DND-41 (cell line): ENCODE measurements around the gene HYDIN.

Experiments used
- ATAC-seq: fragments of 200-7000 bp; cut with Tn5 transposase; 3 replicates; pipeline ENCODE4 v1.9.1; 2021; ENCODE audit warnings: low read depth; ENCODE audit not compliant: insufficient read depth
- DNase-seq: peaks from one replicate; pipeline ENCODE4 v3.0.0-alpha.2; 2020
- H2AFZ ChIP-seq: 2 replicates; pipeline ENCODE4 v1.6.0; 2012; ENCODE audit warnings: low read depth, low read length
- H3K27ac ChIP-seq: 2 replicates; pipeline ENCODE4 v1.5.1; 2012; ENCODE audit warnings: low read length, inconsistent platforms
- H3K27me3 ChIP-seq: fragments of 200-600 bp; sonication (generic); 2 replicates; pipeline ENCODE4 v1.6.0; 2012; ENCODE audit warnings: low read length, mild to moderate bottlenecking, inconsistent platforms; ENCODE audit not compliant: insufficient read depth, poor library complexity
- H3K36me3 ChIP-seq: 2 replicates; pipeline ENCODE4 v1.5.1; 2012; ENCODE audit warnings: low read length, inconsistent platforms; ENCODE audit not compliant: insufficient read depth
- H3K4me1 ChIP-seq: 2 replicates; pipeline ENCODE4 v1.5.1; 2012; ENCODE audit warnings: mild to moderate bottlenecking, low read length; ENCODE audit not compliant: insufficient read depth
- H3K4me2 ChIP-seq: 2 replicates; pipeline ENCODE4 v1.6.0; 2012; ENCODE audit warnings: mild to moderate bottlenecking, moderate library complexity, low read length, inconsistent platforms; ENCODE audit not compliant: insufficient read depth
- H3K4me3 ChIP-seq, 2 experiments: fragments of 200-600 bp in 1 of 2; shearing (Covaris generic) in 1 of 2; 2 replicates each; pipeline ENCODE4 v1.5.1; 2012 to 2016; ENCODE audit warnings: inconsistent platforms in 2 of 2, low read length in 2 of 2, mild to moderate bottlenecking in 2 of 2, low read depth in 1 of 2, moderate library complexity in 1 of 2
- H3K79me2 ChIP-seq: 2 replicates; pipeline ENCODE4 v1.6.0; 2012; ENCODE audit warnings: low read length, inconsistent platforms; ENCODE audit not compliant: insufficient read depth
- H3K9ac ChIP-seq: 2 replicates; pipeline ENCODE4 v1.6.0; 2012; ENCODE audit warnings: low read depth, mild to moderate bottlenecking, inconsistent platforms, low read length, moderate library complexity
- H3K9me3 ChIP-seq: 2 replicates; pipeline ENCODE4 v1.5.1; 2012; ENCODE audit warnings: low read length, moderate library complexity, mild to moderate bottlenecking, inconsistent platforms; ENCODE audit not compliant: insufficient read depth, severe bottlenecking
- H4K20me1 ChIP-seq: 2 replicates; pipeline ENCODE4 v1.6.0; 2012; ENCODE audit warnings: low read length; ENCODE audit not compliant: insufficient read depth
- EZH2 ChIP-seq: IDR thresholded peaks from 3 replicates; pipeline ENCODE4 v1.6.1; 2012; ENCODE audit warnings: borderline replicate concordance, low read depth, mild to moderate bottlenecking, moderate library complexity, low read length, inconsistent platforms; ENCODE audit not compliant: severe bottlenecking
- TF ChIP-seq, protein P1 (sequence below): IDR thresholded peaks from 2 replicates; pipeline ENCODE4 v1.5.1; 2012; ENCODE audit warnings: borderline replicate concordance, low read length, moderate library complexity, mild to moderate bottlenecking; ENCODE audit not compliant: poor library complexity, severe bottlenecking; ENCODE audit errors: extremely low read depth

HYDIN gene

DNA sequence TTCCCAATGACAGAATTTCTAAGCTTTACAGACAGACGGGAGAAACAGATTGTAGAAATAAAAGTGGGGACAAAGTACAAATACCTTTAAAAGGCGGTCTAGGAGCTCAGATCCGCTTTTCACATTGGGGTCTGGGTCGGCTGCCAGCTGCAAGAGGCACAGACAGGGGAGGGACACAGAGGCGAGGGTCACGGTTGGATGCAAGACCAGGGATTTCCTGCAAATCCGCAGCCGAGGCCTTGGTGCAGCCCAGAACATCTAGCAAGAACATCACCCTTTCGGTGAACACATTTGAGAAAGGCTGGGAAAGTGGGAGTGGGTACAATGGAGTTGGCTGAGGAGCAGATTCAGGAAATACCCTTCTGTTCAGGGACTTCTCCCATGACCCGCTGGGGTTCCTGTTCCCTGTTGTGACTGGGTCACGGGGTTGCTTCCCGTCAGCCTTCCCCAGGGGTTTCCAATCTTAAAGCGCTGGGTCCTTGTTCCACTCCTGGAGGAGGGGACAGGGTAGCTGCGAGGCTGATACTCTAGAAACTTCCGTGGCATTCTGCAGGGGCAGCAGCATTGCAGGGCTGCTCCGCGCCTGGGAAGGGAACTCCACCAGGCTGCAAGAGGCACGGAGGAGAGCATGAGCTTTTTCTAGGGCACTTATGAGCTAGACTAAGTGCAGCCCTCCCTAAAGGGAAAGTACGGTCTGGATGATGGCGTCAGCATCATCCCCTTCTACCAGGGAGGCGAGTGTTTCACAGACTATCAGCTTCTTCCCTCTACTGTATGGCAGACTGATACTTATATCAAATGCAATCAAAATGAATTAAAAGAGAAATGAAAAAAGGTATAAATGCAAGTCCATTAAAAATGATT, 445.6 kb downstream of the HYDIN start:
- no peak overlapping the region for H3K9ac ChIP-seq
- DNase-seq, result no peak
- peaks cover 6% of the 10 kb centered on the region for H3K9me3 ChIP-seq
- no peaks in the 10 kb centered on the region for H3K4me1 ChIP-seq
- no peak overlapping the region for H3K4me2 ChIP-seq
- H3K36me3 ChIP-seq, result peaks cover 71% of the 10 kb centered on the region
- H3K79me2 ChIP-seq, result peaks cover 16% of the 10 kb centered on the region; the same call in 1 of the 2 replicates
- ATAC-seq, result no peak
- H3K4me3 ChIP-seq, result no peak overlapping the region
- no peak overlapping the region for H3K27ac ChIP-seq
- no peak overlapping the region for H2AFZ ChIP-seq
- peaks cover 39% of the 10 kb centered on the region for H4K20me1 ChIP-seq
- H3K27me3 ChIP-seq, result no peaks in the 10 kb centered on the region
- no peak for TF ChIP-seq EZH2
- TF ChIP-seq, protein P1, sequence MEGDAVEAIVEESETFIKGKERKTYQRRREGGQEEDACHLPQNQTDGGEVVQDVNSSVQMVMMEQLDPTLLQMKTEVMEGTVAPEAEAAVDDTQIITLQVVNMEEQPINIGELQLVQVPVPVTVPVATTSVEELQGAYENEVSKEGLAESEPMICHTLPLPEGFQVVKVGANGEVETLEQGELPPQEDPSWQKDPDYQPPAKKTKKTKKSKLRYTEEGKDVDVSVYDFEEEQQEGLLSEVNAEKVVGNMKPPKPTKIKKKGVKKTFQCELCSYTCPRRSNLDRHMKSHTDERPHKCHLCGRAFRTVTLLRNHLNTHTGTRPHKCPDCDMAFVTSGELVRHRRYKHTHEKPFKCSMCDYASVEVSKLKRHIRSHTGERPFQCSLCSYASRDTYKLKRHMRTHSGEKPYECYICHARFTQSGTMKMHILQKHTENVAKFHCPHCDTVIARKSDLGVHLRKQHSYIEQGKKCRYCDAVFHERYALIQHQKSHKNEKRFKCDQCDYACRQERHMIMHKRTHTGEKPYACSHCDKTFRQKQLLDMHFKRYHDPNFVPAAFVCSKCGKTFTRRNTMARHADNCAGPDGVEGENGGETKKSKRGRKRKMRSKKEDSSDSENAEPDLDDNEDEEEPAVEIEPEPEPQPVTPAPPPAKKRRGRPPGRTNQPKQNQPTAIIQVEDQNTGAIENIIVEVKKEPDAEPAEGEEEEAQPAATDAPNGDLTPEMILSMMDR, result no peak

DNA sequence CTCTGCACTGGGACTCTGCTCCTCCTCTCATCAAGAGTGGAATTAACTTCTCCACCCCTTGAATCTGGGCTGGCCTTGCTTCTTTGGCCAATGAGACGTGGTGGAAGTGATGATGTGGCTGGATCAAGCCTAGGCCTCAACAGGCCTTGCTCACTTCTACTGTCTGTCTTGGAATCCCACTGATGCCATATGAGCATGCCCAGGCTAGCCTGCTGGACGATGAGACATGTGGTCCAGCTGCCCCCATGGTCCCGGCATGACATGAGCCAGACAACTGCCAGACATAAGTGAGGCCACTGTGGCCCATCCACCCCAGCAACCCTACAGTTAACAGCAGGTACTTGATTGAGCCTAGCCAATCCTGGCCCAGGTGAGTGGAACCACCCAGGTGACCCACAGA, 448.3 kb downstream of the HYDIN start:
- no peak overlapping the region for H3K9ac ChIP-seq
- peaks cover under 1% of the 10 kb centered on the region; the same call in 1 of the 2 replicates for H3K79me2 ChIP-seq
- ATAC-seq (no peak), DNase-seq (no peak)
- H3K36me3 ChIP-seq, result peaks cover 89% of the 10 kb centered on the region
- H2AFZ ChIP-seq, result no peak overlapping the region
- no peak overlapping the region for H3K4me2 ChIP-seq
- peaks cover 16% of the 10 kb centered on the region for H4K20me1 ChIP-seq
- TF ChIP-seq, protein P1, result no peak
- no peak for TF ChIP-seq EZH2
- H3K4me1 ChIP-seq, result no peaks in the 10 kb centered on the region
- H3K27ac ChIP-seq, result no peak overlapping the region
- H3K27me3 ChIP-seq, result no peaks in the 10 kb centered on the region
- H3K9me3 ChIP-seq, result peaks cover 6% of the 10 kb centered on the region
- no peak overlapping the region for H3K4me3 ChIP-seq

DNA sequence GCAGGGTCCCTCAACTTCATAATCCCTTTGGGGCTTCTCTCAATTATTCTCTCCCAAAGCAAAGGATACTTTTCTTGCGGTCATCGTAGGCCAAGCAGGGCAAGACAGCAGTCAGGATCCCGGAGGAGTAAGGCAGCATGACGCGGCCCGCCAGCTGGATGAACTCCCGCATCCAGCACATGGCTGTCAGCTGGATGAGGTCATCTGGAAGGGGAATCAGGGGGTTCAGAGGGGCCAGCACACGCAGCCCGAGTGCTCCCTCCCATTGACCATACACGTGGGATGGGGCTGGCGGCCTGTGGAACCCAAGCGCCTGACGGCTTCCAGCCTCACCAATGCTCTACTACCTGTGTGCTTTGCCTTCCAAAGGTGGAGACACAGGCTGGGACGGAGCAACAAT, 448.7 kb downstream of the HYDIN start:
- Histone ChIP-seq H3K79me2 (no peaks in the 10 kb centered on the region), H3K4me1 (no peaks in the 10 kb centered on the region), H3K27ac (no peak overlapping the region), H3K4me2 (no peak overlapping the region), H3K27me3 (no peaks in the 10 kb centered on the region), H3K9ac (no peak overlapping the region), H3K36me3 (peaks cover 88% of the 10 kb centered on the region), H2AFZ (no peak overlapping the region), H4K20me1 (peaks cover 11% of the 10 kb centered on the region), H3K4me3 (no peak overlapping the region), H3K9me3 (peaks cover 6% of the 10 kb centered on the region)
- no peak for ATAC-seq
- TF ChIP-seq EZH2, result no peak
- TF ChIP-seq, protein P1, result no peak
- no peak for DNase-seq
